Measurements from ENCODE around the gene MED8.

GRCh38 chr1:43348809-43349593 lies 40.6 kb downstream of the MED8 start:
- TF ChIP-seq POLR2AphosphoS5 (IDR thresholded peaks at IDR 0.05; ENCODE audit: borderline replicate concordance, low read depth, low read length) (peak; percentile 65; the same call in 1 of the 2 replicates), EZH2 (IDR thresholded peaks at IDR 0.05) (no peak)
